WTC11 (cell line): ENCODE results near the gene CARMIL3. TPM values are rescaled to one million over a fixed set of nuclear protein-coding genes. Genes with fewer than 3 reads are reported as not detected.
"Not testable (repeated sequence)": the region's sequence is repeated elsewhere in the genome, so short reads cannot be mapped to it uniquely, and the experiment has no call there.

Source experiments
- ATAC-seq: fragments of 200-7000 bp; cut with Tn5 transposase; 2 replicates; pipeline ENCODE4 v1.10.0; 2021; ENCODE audit warnings: mild to moderate bottlenecking, moderate library complexity
- CTCF ChIA-PET: fragments of 300-600 bp; sonication (Branson Sonifier 250); formaldehyde crosslinking; loops from one replicate; lab custom pipeline; 2021; ENCODE audit warnings: antibody characterized with exemption; lab: Charles Lee
- POLR2A ChIA-PET: fragments of 350-600 bp; sonication (Branson Sonifier 250); formaldehyde crosslinking; loops from one replicate; lab custom pipeline; 2021; ENCODE audit warnings: antibody characterized with exemption; lab: Charles Lee
- DNase-seq: peaks from one replicate; pipeline ENCODE4 v3.0.0; 2021; ENCODE audit warnings: low spot score
- H3K27ac Mint-ChIP-seq: 2 replicates; pipeline ENCODE4 v1.8.0; 2021; ENCODE audit warnings: mixed read lengths
- H3K27me3 Mint-ChIP-seq: 2 replicates; pipeline ENCODE4 v1.8.0; 2021; ENCODE audit warnings: low read depth, mild to moderate bottlenecking, moderate library complexity, mixed read lengths
- H3K36me3 Mint-ChIP-seq: 2 replicates; pipeline ENCODE4 v1.8.0; 2021; ENCODE audit warnings: mixed read lengths
- H3K4me1 Mint-ChIP-seq: 2 replicates; pipeline ENCODE4 v1.8.0; 2022; ENCODE audit warnings: mixed read lengths
- H3K4me3 Mint-ChIP-seq: 2 replicates; pipeline ENCODE4 v1.8.0; 2021; ENCODE audit warnings: mild to moderate bottlenecking, moderate library complexity, mixed read lengths
- H3K9me3 Mint-ChIP-seq: 2 replicates; pipeline ENCODE4 v1.8.0; 2021; ENCODE audit warnings: mixed read lengths
- AFF4 ChIP-seq: sonication (generic); formaldehyde crosslinking; IDR thresholded peaks from 2 replicates; pipeline ENCODE4 v1.8.1; 2023; ENCODE audit warnings: mild to moderate bottlenecking, missing genetic modification reagents, borderline replicate concordance
- FOXK1 ChIP-seq: sonication (generic); formaldehyde crosslinking; IDR thresholded peaks from 2 replicates; pipeline ENCODE4 v1.8.0; 2022; ENCODE audit warnings: mild to moderate bottlenecking, moderate library complexity, missing genetic modification reagents
- GABPB1 ChIP-seq: sonication (generic); formaldehyde crosslinking; IDR thresholded peaks from 2 replicates; pipeline ENCODE4 v1.8.1; 2023; ENCODE audit warnings: mild to moderate bottlenecking, missing genetic modification reagents
- MAX ChIP-seq: sonication (generic); formaldehyde crosslinking; IDR thresholded peaks from 2 replicates; pipeline ENCODE4 v1.8.0; 2022; ENCODE audit warnings: mild to moderate bottlenecking, missing genetic modification reagents
- TP53 ChIP-seq: sonication (generic); formaldehyde crosslinking; IDR thresholded peaks from 2 replicates; pipeline ENCODE4 v1.8.1; 2023; ENCODE audit warnings: mild to moderate bottlenecking, missing genetic modification reagents
- ZNF317 ChIP-seq: sonication (generic); formaldehyde crosslinking; IDR thresholded peaks from 2 replicates; pipeline ENCODE4 v1.8.1; 2023; ENCODE audit warnings: low read depth, mild to moderate bottlenecking, moderate library complexity, missing genetic modification reagents, borderline replicate concordance
- ZNF532 ChIP-seq: fragments of 250-450 bp; sonication (Bioruptor Pico); IDR thresholded peaks from 2 replicates; pipeline ENCODE4 v1.9.0; 2021; ENCODE audit warnings: mild to moderate bottlenecking, borderline replicate concordance
- ZSCAN18 ChIP-seq: fragments of 250-450 bp; sonication (Bioruptor Pico); IDR thresholded peaks from 2 replicates; pipeline ENCODE4 v2.1.2; 2022; ENCODE audit warnings: mild to moderate bottlenecking, moderate library complexity
- total RNA-seq: library from RNA; stranded (reverse); gene quantifications from 3 replicates; pipeline ENCODE4 v1.2.3, GENCODE V29; 2021

The CARMIL3 gene
- total RNA-seq, 1 experiment from 2014 or later: 13.0 TPM

GRCh38 chr14:24013654-24014514 lies 37.9 kb upstream of the CARMIL3 start (continued):
- TF ChIP-seq TP53 (CRISPR knock-in tag) (no peak), FOXK1 (0 out of 2 replicates have a peak, but pooled peaks have one; percentile 29), ZSCAN18 (CRISPR knock-in tag) (no peak), AFF4 (no peak), MAX (CRISPR knock-in tag) (0 out of 2 replicates have a peak, but pooled peaks have one; percentile 28), ZNF532 (CRISPR knock-in tag) (no peak), GABPB1 (CRISPR knock-in tag) (peak; percentile 82), ZNF317 (CRISPR knock-in tag) (peak; percentile 96)

GRCh38 chr14:24015745-24016144 lies 36.1 kb upstream of the CARMIL3 start:
- ATAC-seq, POLR2A ChIA-PET, H3K4me1 Mint-ChIP-seq, H3K36me3 Mint-ChIP-seq, H3K4me3 Mint-ChIP-seq, DNase-seq, H3K27ac Mint-ChIP-seq: not testable (repeated sequence)
- H3K9me3 Mint-ChIP-seq: peaks cover 33% of the 10 kb centered on the region
- H3K27me3 Mint-ChIP-seq: peaks cover 39% of the 10 kb centered on the region
- CTCF ChIA-PET: interaction anchor here (1.5 kb wide), 1 partner anchor 20 kb away, joined by 5 read pairs; no protein-coding TSS in a partner anchor

- POLR2A ChIA-PET, DNase-seq, H3K27ac Mint-ChIP-seq, ATAC-seq, CTCF ChIA-PET, H3K4me1 Mint-ChIP-seq, H3K4me3 Mint-ChIP-seq, H3K36me3 Mint-ChIP-seq: not testable (repeated sequence)
- Mint-ChIP-seq H3K9me3 (peaks cover 33% of the 10 kb centered on the region), H3K27me3 (peaks cover 43% of the 10 kb centered on the region)
Measured at GRCh38 chr14:24018978-24019377, 32.8 kb upstream of the CARMIL3 start.

- H3K4me3 Mint-ChIP-seq, H3K36me3 Mint-ChIP-seq, POLR2A ChIA-PET, H3K4me1 Mint-ChIP-seq, H3K27ac Mint-ChIP-seq, DNase-seq: not testable (repeated sequence)
- peaks cover 53% of the 10 kb centered on the region for H3K27me3 Mint-ChIP-seq
- H3K9me3 Mint-ChIP-seq: peaks cover 33% of the 10 kb centered on the region
- CTCF ChIA-PET: interaction anchor here (0.5 to 1.1 kb wide), 3 partner anchors 15 to 241 kb away, joined by 3 read pairs; no protein-coding TSS in a partner anchor
- peak; percentile 80 for ATAC-seq
Measured at GRCh38 chr14:24019944-24020343, 31.9 kb upstream of the CARMIL3 start.

GRCh38 chr14:24020520-24020919 lies 31.3 kb upstream of the CARMIL3 start:
- POLR2A ChIA-PET, ATAC-seq, H3K4me3 Mint-ChIP-seq, H3K36me3 Mint-ChIP-seq, H3K27ac Mint-ChIP-seq, H3K4me1 Mint-ChIP-seq, DNase-seq: not testable (repeated sequence)
- CTCF ChIA-PET: interaction anchor here (0.5 to 1.1 kb wide), 3 partner anchors 14 to 242 kb away, joined by 3 read pairs; no protein-coding TSS in a partner anchor
- peaks cover 33% of the 10 kb centered on the region for H3K9me3 Mint-ChIP-seq
- peaks cover 56% of the 10 kb centered on the region for H3K27me3 Mint-ChIP-seq

GRCh38 chr14:24024939-24025418 lies 26.8 kb upstream of the CARMIL3 start:
- H3K9me3 Mint-ChIP-seq, POLR2A ChIA-PET, H3K27ac Mint-ChIP-seq, H3K4me1 Mint-ChIP-seq, H3K36me3 Mint-ChIP-seq, ATAC-seq, CTCF ChIA-PET, DNase-seq, H3K4me3 Mint-ChIP-seq: not testable (repeated sequence)
- peaks cover 63% of the 10 kb centered on the region for H3K27me3 Mint-ChIP-seq

- H3K36me3 Mint-ChIP-seq, H3K27ac Mint-ChIP-seq, ATAC-seq, POLR2A ChIA-PET, CTCF ChIA-PET, H3K4me1 Mint-ChIP-seq, H3K4me3 Mint-ChIP-seq, DNase-seq: not testable (repeated sequence)
- H3K9me3 Mint-ChIP-seq: peaks cover 26% of the 10 kb centered on the region
- peaks cover 63% of the 10 kb centered on the region for H3K27me3 Mint-ChIP-seq
Measured at GRCh38 chr14:24029687-24030086, 22.1 kb upstream of the CARMIL3 start.
